Forelimb muscle (tissue), 1 donor: Measurements from ENCODE around the gene PSME2. TPM values are rescaled to one million over a fixed set of nuclear protein-coding genes. Genes with fewer than 3 reads are reported as not detected.

Source experiments
- DNase-seq: peaks from one replicate; pipeline ENCODE4 v3.0.0-alpha.2; 2013; ENCODE audit warnings: low read depth
- polyA plus RNA-seq: library from polyadenylated mRNA; unstranded; fragments of 120-200 nt; gene quantifications from one replicate; pipeline ENCODE4 v1.2.1, GENCODE V29; 2013; ENCODE audit not compliant: insufficient read length

The PSME2 gene
- polyA plus RNA-seq, 1 donor, result 74.3 TPM

- DNase-seq, result no peak
These were observed 33.8 kb upstream of the PSME2 start for GRCh38 chr14:24179961-24180796.

GRCh38 chr14:24179294-24179960 lies 33.0 kb upstream of the PSME2 start:
- DNase-seq, result no peak

- no peak for DNase-seq
These were observed 32.2 kb upstream of the PSME2 start for GRCh38 chr14:24178399-24179178.

- DNase-seq, result no peak
These were observed 31.5 kb upstream of the PSME2 start for GRCh38 chr14:24177891-24178290.

GRCh38 chr14:24177041-24177825 lies 30.8 kb upstream of the PSME2 start:
- DNase-seq, result no peak

- DNase-seq, result no peak
These were observed 30.2 kb upstream of the PSME2 start for GRCh38 chr14:24176599-24176998.

DNA sequence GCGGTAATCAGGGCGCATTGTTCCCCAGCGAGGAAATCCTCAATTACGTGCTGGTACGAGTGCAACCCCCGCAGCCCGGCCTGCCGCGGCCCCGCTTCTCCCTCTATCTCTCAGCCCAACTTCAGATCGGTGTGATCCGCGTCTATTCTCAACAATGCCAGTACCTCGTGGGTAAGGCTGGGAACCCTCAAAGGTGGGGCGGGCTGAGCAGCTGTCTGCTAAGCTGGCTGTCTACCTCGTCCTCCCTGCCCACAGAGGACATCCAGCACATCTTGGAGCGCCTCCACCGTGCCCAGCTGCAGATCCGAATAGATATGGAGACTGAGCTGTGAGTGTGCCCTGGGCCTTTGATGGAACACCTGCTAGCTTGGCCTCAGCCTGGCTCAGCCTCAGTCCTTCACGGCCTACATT lies 26.5 kb upstream of the PSME2 start:
- DNase-seq, result no peak

DNA sequence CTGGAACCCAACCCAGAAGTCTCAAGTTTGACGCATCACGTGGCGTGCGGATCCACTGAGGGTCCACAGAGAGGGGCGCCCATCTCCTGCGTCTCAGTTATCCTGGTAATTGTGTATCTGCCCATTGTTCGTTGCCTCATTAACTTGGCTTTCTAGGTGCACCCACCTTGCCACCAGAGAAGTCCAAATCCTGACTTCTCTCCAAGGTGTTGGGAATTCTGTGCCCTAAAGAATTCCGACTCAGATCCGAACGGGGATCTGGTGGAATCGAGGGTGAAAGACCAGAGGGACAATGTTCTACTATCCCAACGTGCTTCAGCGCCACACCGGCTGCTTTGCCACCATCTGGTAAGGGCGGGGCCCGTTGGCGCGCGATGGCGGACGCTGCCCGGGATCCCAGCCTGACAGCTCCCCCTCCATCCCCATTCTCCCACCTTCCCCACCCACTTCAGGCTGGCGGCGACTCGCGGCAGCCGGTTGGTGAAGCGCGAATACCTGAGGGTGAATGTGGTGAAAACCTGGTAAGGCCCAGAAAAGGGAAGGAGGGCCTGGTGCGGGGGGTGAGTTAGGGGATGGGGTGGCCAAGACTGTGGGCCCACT lies 26.0 kb upstream of the PSME2 start:
- no peak for DNase-seq

GRCh38 chr14:24171422-24172260 lies 25.2 kb upstream of the PSME2 start, which contains the start of gene REC8:
TSS of gene REC8 (plus strand) at chr14:24172080. CDS start at chr14:24172553, 473 bp downstream.
- DNase-seq, result no peak

DNA sequence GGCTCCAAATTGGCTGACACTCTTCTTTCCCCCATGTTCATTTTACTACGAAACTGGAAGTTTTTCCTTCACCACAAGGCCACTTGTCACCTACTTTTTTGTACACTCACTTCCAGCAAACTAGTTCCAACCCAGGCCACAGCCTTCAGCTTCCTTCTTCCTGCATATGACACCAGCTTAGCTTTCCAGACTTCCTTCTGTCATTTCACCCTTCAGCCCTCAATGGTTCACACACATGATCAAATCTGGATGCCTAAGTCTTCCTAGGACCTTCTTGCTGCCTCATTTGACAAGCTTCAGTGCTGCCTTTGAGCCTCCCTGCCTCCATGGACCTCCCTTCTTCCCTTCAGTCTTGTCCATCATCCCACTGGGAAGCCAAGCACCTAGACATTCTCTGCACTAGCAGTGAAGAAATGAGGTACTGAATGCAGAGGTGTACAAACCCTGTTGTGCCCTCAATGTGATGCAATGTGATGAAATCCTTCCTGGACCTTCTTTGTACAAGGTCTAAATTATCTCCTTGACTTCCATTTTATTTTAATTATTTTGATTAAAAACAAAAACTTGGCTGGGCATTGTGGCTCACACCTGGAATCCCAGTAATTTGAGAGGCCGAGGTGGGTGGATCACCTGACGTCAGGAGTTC lies 21.2 kb upstream of the PSME2 start:
- DNase-seq, result no peak

GRCh38 chr14:24165785-24166184 lies 19.4 kb upstream of the PSME2 start:
- no peak for DNase-seq

DNA sequence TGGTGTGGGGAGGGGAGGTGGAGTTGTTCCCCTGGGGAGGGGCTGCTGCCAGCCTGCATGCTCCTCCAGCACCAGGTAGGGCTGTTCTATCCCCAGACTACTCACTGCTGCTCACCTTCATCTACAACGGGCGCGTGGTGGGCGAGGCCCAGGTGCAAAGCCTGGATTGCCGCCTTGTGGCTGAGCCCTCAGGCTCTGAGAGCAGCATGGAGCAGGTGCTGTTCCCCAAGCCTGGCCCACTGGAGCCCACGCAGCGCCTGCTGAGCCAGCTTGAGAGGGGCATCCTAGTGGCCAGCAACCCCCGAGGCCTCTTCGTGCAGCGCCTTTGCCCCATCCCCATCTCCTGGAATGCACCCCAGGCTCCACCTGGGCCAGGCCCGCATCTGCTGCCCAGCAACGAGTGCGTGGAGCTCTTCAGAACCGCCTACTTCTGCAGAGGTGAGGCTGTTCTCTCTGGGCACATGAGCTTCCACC lies 18.1 kb upstream of the PSME2 start:
- no peak for DNase-seq

DNA sequence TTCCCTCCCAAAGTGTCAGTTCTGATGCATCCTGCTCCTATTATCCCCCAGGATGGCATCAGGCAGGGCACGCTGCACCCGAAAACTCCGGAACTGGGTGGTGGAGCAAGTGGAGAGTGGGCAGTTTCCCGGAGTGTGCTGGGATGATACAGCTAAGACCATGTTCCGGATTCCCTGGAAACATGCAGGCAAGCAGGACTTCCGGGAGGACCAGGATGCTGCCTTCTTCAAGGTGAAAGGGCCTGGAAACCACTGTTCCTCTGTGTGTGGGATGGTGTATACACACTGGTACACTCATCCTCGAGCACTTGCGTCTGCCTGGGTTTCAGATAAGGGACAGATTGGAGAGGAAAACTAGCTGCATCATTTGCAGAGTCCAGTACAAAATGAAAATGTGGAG lies 15.7 kb upstream of the PSME2 start:
- no peak for DNase-seq

GRCh38 chr14:24160850-24161804 lies 14.7 kb upstream of the PSME2 start, which contains the start of gene IRF9:
TSS of gene IRF9 (plus strand) at chr14:24161265. CDS start at chr14:24162145, 880 bp downstream.
- peak; percentile 91 for DNase-seq

GRCh38 chr14:24160499-24160849 lies 14.1 kb upstream of the PSME2 start:
- no peak for DNase-seq

- no peak for DNase-seq
These were observed 13.5 kb upstream of the PSME2 start for GRCh38 chr14:24159777-24160498.

GRCh38 chr14:24157331-24157730 lies 10.9 kb upstream of the PSME2 start:
- no peak for DNase-seq

DNA sequence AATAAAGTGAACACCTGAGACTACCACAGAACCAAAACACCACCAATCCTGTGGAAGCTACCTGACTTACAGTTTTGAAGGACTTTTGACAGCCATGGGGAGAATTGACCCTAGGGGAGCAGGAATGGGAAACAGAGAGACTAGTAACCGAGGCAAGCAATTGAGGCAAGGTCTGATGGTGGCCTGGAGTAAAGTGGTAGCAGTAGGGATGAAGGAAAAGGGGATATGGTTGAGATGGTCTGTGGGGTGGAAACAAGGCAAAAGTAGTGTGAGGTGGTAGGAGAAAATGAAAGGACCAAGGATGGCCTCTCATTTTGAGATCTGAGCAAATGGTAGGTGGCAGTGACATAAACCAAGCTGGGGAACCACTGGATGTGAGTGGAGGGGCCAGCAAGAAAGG lies 10.4 kb upstream of the PSME2 start:
- DNase-seq, result no peak
